SK-N-MC (cell line): Measurements from ENCODE around the gene MKRN2OS.

Experiments used
- EZH2 ChIP-seq: fragments of 200-600 bp; sonication (generic); IDR thresholded peaks from one replicate; pipeline ENCODE4 v1.6.1; 2017; ENCODE audit warnings: antibody characterized with exemption
- FOXP2 ChIP-seq: optimal IDR thresholded peaks from 2 replicates; pipeline ENCODE3; 2011; ENCODE audit warnings: mild to moderate bottlenecking, moderate library complexity; ENCODE audit not compliant: insufficient read depth; ENCODE audit errors: extremely low read length, control extremely low read depth

DNA sequence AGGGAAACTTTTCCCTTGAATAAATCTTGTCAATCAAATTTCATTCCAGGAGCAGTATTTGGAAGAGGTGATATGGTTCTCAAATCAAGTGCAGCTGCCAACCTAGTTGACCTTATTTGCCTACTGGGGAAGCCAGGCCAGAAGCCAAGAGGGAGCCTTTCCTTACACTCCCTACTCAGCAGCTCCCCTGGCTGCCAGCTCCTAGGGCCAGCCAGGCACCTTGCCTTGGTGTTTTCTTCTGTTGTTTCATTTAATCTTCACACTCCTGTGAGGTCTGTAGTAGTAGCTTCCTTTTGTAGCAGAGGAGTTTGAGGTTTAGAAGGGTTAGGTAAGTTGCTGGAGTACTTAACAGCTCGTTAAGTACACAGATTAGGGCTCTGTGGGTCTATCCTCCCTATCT lies 22.6 kb downstream of the MKRN2OS start:
- no peak for TF ChIP-seq EZH2
- no peak for TF ChIP-seq FOXP2
